RPMI7951 (cell line): ENCODE measurements around the gene RABL2A. TPM values are rescaled to one million over a fixed set of nuclear protein-coding genes. Genes with fewer than 3 reads are reported as not detected.
A peak's percentile ranks its signal among the peaks of the same experiment; 100 is the strongest.
"Not testable (repeated sequence)": the region's sequence is repeated elsewhere in the genome, so short reads cannot be mapped to it uniquely, and the experiment has no call there.

ENCODE experiments used
- DNase-seq: peaks from one replicate; pipeline ENCODE4 v3.0.0-alpha.2; 2012; ENCODE audit warnings: low read depth
- total RNA-seq: library from RNA; depleted of rRNA; stranded (reverse); fragments of >200 nt; shearing (Covaris generic); gene quantifications from 2 replicates; pipeline ENCODE4 v1.2.3, GENCODE V29; 2014; rRNA removed

The RABL2A gene
- 3.9 and 4.3 TPM in 2 replicates for total RNA-seq

DNA sequence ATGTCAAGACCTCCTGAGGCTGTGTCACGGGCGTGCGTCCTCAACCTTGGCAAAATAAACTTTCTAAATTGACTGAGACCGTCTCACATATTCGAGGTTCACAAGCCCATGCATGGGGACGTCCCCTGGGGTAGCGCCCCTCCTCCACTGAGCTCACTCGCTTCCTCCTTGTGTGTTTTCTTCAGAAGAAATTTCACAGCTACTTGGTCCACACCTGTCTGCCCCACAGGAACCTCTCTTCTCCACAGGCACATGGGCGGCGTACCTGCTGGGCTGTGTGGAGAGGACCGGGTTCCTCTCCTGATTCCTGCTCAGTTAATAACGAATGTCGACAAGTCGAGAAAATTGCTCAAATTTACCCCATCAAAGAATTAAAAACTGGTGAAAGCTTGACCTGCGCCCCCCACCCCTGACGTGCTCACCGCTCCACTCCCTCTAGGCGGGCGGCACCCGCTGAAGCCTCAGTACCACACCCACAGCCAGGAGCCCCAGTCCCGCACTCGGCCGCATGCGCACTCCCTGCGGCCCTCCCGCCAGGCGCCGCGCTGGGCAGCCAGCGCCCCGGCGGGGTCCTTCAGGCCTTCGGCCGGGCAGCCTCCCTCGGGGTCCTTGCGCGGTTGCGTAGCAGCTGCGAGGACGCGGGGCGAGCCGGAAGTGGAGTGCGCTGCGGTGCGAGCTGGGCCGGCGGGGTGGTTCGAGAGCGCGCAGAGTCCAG, at the start of gene RABL2A:
RABL2A (plus strand) TSS at position 651 of the 715 bp plus-strand sequence. CDS start 1,341 bp downstream, outside the sequence.
- DNase-seq, result peak; percentile 78

DNA sequence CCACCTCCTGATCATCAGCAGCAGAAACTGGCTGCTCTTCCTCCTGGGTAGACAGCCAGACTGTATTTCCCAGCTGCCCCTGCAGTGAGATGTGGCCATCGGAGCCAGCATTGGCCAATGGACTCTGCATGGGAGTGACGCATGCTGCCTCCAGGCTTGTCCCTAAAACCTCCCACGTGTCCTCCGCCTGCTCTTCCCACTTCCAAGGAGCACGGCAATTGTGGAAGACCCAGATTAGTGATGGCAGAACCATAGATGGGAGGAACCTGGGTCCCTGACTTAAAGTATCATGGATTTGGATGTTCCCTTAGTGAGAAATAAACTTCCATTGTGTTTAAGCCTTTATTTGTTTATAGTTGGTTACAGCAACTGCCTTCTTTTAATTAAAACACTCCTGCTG, 48.6 kb upstream of the RABL2A start:
- DNase-seq, result not testable (repeated sequence)

DNA sequence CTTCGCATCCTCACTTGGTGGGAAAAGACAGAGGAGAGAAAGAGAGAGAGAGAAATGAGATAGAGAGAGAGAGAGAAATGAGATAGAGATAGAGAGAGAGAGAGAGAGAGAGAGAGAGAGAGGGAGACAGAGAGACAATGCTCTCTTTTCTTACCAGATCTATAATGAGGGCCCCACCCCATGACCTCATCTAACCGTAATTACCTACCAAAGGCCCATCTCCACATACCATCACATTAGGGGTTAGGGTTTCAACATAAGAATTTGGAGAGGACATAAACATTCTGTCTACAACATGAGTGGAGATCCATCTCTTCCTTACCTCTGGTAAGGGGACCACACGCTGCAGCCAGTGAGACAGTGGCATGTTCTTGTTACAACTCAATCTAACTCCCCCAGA, 44.6 kb upstream of the RABL2A start:
- not testable (repeated sequence) for DNase-seq

GRCh38 chr2:113583521-113584225, 43.4 kb upstream of the RABL2A start:
- peak; percentile 77 for DNase-seq

GRCh38 chr2:113584311-113585092, 42.6 kb upstream of the RABL2A start:
- DNase-seq, result not testable (repeated sequence)

DNA sequence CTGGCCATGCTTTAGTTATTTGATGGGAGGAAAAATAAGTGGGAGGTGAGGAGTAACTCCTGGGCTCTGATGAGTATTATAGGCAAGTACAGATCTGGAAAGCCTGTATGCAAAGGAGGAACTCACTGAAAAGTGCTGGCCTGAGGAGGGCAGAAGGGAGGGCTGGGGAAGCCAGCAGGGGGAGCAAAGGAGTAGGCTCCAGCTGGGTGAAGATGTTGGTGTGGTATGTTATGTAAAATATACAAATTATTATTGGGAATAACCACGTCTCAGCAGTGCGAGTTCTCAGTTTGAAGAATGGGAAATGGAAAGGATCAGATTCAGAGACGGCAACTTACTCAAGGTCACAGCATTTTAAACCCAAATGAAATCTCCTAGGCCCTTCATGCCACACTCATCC, 39.9 kb upstream of the RABL2A start:
- DNase-seq, result peak; percentile 45

DNA sequence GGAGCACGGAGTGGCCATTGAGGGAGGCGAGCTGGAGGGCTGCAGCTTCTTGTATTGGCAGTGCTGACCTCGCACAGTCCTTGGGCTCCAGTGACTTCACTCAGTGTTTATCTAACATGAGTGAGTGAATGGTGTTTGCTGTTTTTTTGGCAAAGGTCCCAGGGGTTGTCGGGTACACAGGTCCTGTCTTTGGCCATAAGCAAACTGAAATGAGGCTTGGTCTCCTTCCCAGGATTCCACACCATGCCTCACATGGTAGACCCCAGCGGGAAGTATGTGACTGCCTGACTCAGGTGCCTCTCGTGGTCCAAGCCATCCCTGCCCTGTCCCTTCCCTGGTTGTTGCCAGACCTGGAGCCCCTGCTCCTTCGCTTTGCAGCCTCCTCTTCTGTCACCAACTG, 37.5 kb upstream of the RABL2A start:
- not testable (repeated sequence) for DNase-seq

DNA sequence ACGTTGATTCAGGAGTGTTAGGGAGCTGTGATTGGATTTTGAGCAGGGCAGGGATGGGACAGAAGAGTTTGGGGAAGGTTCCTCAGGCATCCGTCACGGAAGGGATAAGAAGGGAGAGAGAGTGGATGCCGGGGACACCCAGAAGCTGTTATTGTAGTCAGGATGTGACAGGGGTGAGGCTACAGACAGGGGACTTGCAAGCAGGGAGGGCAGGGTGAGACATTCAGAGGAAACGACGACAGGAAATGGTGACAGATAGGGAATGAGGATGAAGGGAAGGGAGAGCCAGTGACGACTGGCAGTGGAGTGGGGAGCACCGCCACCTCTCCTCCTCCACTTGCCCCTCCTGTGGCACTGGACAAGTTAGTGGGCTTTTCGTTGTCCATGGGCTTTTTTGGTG, 35.1 kb upstream of the RABL2A start:
- DNase-seq, result not testable (repeated sequence)

GRCh38 chr2:113593280-113593679, 33.8 kb upstream of the RABL2A start:
- DNase-seq, result not testable (repeated sequence)

GRCh38 chr2:113595725-113596124, 31.3 kb upstream of the RABL2A start:
- not testable (repeated sequence) for DNase-seq

- DNase-seq, result not testable (repeated sequence)
These were observed 29.9 kb upstream of the RABL2A start for GRCh38 chr2:113597164-113597563.

GRCh38 chr2:113597572-113597971, 29.5 kb upstream of the RABL2A start:
- DNase-seq, result not testable (repeated sequence)

- DNase-seq, result not testable (repeated sequence)
These were observed 28.9 kb upstream of the RABL2A start for GRCh38 chr2:113598180-113598579.

DNA sequence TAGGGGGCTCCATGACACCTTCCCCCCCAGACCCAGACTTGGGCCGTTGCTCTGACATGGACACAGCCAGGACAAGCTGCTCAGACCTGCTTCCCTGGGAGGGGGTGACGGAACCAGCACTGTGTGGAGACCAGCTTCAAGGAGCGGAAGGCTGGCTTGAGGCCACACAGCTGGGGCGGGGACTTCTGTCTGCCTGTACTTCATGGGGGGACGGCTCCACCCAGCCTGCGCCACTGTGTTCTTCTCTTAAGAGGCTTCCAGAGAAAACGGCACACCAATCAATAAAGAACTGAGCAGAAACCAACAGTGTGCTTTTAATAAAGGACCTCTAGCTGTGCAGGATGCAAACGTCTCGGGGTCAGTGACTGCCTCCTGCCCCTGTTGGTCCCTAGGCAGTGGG, 28.3 kb upstream of the RABL2A start:
- not testable (repeated sequence) for DNase-seq

DNA sequence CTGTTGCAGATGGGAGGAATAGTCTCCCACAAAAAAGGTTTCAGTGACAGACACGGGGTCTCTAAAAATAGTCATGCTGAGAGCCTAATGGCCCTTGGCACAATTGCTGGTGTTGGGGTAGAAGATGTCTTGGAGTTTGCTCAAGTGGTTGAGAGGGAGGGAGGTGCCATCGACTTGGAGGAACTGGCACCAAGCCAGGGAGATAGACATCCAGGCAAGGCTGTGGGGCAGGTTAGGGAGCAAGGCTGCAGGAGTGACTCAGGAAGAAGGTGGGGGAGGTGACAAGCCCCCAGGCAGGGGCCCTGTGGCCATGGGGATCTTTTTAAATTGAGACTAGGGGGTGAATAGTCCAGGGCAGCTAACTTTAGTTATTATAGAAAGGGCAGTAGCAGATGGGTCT, 27.9 kb upstream of the RABL2A start:
- DNase-seq, result not testable (repeated sequence)

DNA sequence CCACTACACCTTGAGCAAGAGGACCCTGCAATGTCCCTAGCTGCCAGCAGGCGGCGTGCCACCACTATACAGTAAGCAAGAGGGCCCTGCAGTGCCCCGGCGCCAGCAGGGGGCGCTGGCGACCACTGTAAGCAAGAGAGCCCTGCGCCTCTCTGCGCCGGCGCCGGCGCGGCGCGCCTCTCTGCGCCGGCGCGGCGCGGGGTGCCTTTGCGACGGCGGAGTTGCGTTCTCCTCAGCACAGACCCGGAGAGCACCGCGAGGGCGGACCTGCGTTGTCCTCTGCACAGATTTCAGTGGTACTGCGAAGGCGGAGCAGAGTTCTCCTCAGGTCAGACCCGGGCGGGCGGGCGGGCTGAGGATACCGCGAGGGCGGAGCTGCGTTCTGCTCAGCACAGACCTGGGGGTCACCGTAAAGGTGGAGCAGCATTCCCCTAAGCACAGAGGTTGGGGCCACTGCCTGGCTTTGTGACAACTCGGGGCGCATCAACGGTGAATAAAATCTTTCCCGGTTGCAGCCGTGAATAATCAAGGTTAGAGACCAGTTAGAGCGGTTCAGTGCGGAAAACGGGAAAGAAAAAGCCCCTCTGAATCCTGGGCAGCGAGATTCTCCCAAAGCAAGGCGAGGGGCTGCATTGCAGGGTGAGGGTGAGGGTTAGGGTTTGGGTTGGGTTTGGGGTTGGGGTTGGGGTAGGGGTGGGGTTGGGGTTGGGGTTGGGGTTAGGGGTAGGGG, 24.9 kb upstream of the RABL2A start:
- DNase-seq, result peak; percentile 41

- no peak for DNase-seq
These were observed 24.1 kb upstream of the RABL2A start for GRCh38 chr2:113602869-113603466.

GRCh38 chr2:113603467-113604084, 23.5 kb upstream of the RABL2A start:
- DNase-seq, result peak; percentile 90

GRCh38 chr2:113604085-113604477, 23.0 kb upstream of the RABL2A start:
- DNase-seq, result peak; percentile 89

DNA sequence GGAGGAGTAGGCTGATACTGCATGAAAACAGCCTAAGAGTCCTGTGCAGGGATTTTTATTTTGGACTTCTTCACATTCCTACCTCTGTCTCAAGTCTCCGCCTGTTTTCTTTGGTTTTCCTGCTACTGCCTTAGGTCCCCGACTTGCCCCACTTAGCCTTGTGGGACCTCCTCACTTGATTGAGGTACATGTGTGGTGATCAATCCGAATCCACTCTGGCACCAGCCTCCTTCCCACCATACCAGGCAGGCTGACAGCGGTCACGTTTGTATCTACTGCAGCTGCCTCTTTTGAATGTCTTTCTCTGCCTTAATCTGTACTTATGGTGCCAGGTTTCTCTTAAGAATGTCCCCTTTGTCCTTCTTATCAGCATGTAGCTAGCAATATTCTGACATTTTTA, 22.4 kb upstream of the RABL2A start:
- not testable (repeated sequence) for DNase-seq

DNA sequence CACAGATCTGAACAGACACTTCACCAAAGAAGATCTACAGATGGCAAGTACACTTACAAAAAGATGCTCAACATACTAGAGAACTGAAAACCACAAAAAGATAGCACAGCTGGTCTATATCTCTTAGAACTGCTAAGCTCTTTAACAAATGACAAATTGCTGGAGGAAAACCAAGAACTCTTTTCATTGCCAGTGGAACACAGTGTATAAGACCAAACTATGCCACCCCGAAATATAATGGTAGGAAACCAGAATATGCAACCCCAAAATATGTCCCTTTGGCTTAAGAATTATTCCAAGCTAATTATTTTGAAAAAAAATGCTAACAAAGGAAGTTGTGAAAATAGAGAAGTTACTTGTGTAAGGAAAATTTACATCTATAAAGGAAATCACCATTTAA, 21.0 kb upstream of the RABL2A start:
- not testable (repeated sequence) for DNase-seq
